Activated CD4-positive, alpha-beta T cell treated with anti-CD3 and anti-CD28 coated beads for 36 hours (primary cell): ENCODE results near the gene ASXL2. TPM values are rescaled to one million over a fixed set of nuclear protein-coding genes. Genes with fewer than 3 reads are reported as not detected.

ENCODE experiments used
- ATAC-seq: fragments of 200-7000 bp; cut with Tn5 transposase; one replicate; pipeline ENCODE4 v1.10.0; 2021; ENCODE audit warnings: mild to moderate bottlenecking, moderate library complexity
- CTCF ChIA-PET: fragments of 350-600 bp; sonication (Branson Sonifier 250); formaldehyde crosslinking; loops from one replicate; lab custom pipeline; 2021; ENCODE audit warnings: antibody characterized with exemption; lab: Charles Lee
- POLR2A ChIA-PET: fragments of 350-600 bp; sonication (Branson Sonifier 250); formaldehyde crosslinking; loops from one replicate; lab custom pipeline; 2021; ENCODE audit warnings: antibody characterized with exemption, inconsistent platforms; lab: Charles Lee
- DNase-seq: peaks from one replicate; pipeline ENCODE4 v3.0.0-alpha.2; 2020
- H3K27ac Mint-ChIP-seq: one replicate; pipeline ENCODE4 v1.8.0; 2021; ENCODE audit warnings: mixed read lengths
- H3K27me3 Mint-ChIP-seq: one replicate; pipeline ENCODE4 v1.8.0; 2021; ENCODE audit warnings: mixed read lengths
- H3K36me3 Mint-ChIP-seq: one replicate; pipeline ENCODE4 v1.8.0; 2021; ENCODE audit warnings: low read depth, mixed read lengths
- H3K4me1 Mint-ChIP-seq: one replicate; pipeline ENCODE4 v1.8.0; 2021; ENCODE audit warnings: mixed read lengths
- H3K4me3 Mint-ChIP-seq: one replicate; pipeline ENCODE4 v1.8.0; 2021; ENCODE audit warnings: mild to moderate bottlenecking, moderate library complexity, mixed read lengths
- H3K9me3 Mint-ChIP-seq: one replicate; pipeline ENCODE4 v1.8.0; 2021; ENCODE audit warnings: low read depth, mixed read lengths
- intact Hi-C, 2 experiments: fragments of 100-400 bp; cut with DNase I in 1 of 2; cut with micrococcal nuclease in 1 of 2; formaldehyde crosslinking; loops; one replicate each; pipeline versions ENCODE4 v1.14.2 to v1.15.1; 2022 to 2024; cut with DNase I, micrococcal nuclease
- total RNA-seq, 2 experiments: library from RNA; stranded (reverse); gene quantifications; one replicate each; pipeline ENCODE4 v1.2.3, GENCODE V29; 2021

Gene ASXL2
- total RNA-seq, 2 experiments from 2014 or later = 36.8 to 46.4 TPM

- CTCF ChIA-PET = interaction anchor here (1.3 kb wide), 1 partner anchor 36 kb away, joined by 4 read pairs; no protein-coding TSS in a partner anchor
- no peaks in the 10 kb centered on the region for H3K36me3 Mint-ChIP-seq
- POLR2A ChIA-PET = interaction anchor here (0.5 to 0.9 kb wide), 2 partner anchors 9 to 10 kb away, joined by 3 to 5 read pairs; partner anchors contain the start of gene ASXL2
- H3K27me3 Mint-ChIP-seq = no peaks in the 10 kb centered on the region
- ATAC-seq = no peak
- no peak for DNase-seq
- no peaks in the 10 kb centered on the region for H3K9me3 Mint-ChIP-seq
- no peaks in the 10 kb centered on the region for H3K4me1 Mint-ChIP-seq
- H3K27ac Mint-ChIP-seq = no peak overlapping the region
- H3K4me3 Mint-ChIP-seq = no peak overlapping the region
- intact Hi-C loops = no loop called here
These were observed 9.4 kb upstream of the ASXL2 start for GRCh38 chr2:25887624-25888242.

GRCh38 chr2:25885933-25886332 is 7.6 kb upstream of the ASXL2 start:
- peaks cover 4% of the 10 kb centered on the region for H3K4me1 Mint-ChIP-seq
- intact Hi-C loops = no loop called here
- ATAC-seq (no peak), DNase-seq (no peak)
- ChIA-PET CTCF (no interaction called here), POLR2A (no interaction called here)
- H3K27me3 Mint-ChIP-seq = no peaks in the 10 kb centered on the region
- H3K36me3 Mint-ChIP-seq = no peaks in the 10 kb centered on the region
- H3K9me3 Mint-ChIP-seq = no peaks in the 10 kb centered on the region
- no peak overlapping the region for H3K27ac Mint-ChIP-seq
- no peak overlapping the region for H3K4me3 Mint-ChIP-seq

GRCh38 chr2:25881764-25882163 is 3.5 kb upstream of the ASXL2 start:
- no peak overlapping the region for H3K4me3 Mint-ChIP-seq
- ATAC-seq (no peak), DNase-seq (no peak)
- H3K27ac Mint-ChIP-seq = no peak overlapping the region
- CTCF ChIA-PET = no interaction called here
- no peaks in the 10 kb centered on the region for H3K9me3 Mint-ChIP-seq
- POLR2A ChIA-PET = interaction anchor here (0.6 kb wide), 1 partner anchor 320 kb away, joined by 4 read pairs; no protein-coding TSS in a partner anchor
- H3K4me1 Mint-ChIP-seq = peaks cover 24% of the 10 kb centered on the region
- intact Hi-C loops = no loop called here
- H3K36me3 Mint-ChIP-seq = peaks cover 3% of the 10 kb centered on the region
- H3K27me3 Mint-ChIP-seq = no peaks in the 10 kb centered on the region

- H3K27ac Mint-ChIP-seq = peak overlapping the region; percentile 95
- H3K27me3 Mint-ChIP-seq = no peaks in the 10 kb centered on the region
- peaks cover 41% of the 10 kb centered on the region for H3K4me1 Mint-ChIP-seq
- CTCF ChIA-PET = interaction anchor here (0.8 to 1.9 kb wide), 5 partner anchors 11 to 305 kb away, joined by 3 to 11 read pairs (median 4); no protein-coding TSS in a partner anchor
- H3K9me3 Mint-ChIP-seq = no peaks in the 10 kb centered on the region
- ATAC-seq = no peak
- POLR2A ChIA-PET = interaction anchor here (0.6 to 1.3 kb wide), 11 partner anchors 9 to 1182 kb away, joined by 3 to 7 read pairs (median 3); partner anchors contain the start of genes DTNB, HADHA, HADHB and RAB10
- DNase-seq = no peak
- peaks cover 9% of the 10 kb centered on the region for H3K36me3 Mint-ChIP-seq
- H3K4me3 Mint-ChIP-seq = peak overlapping the region; percentile 91
- intact Hi-C loops = loop anchor here (1.0 to 10.0 kb wide), 8 partner anchors 188 to 1802 kb away; partner anchors contain the start of genes DNAJC27 (in 1 of the 2), HADHA (in 1 of the 2), HADHB (in 1 of the 2) and SF3B6 (in 1 of the 2)
These were observed 945 bp upstream of the ASXL2 start for GRCh38 chr2:25879133-25879730.

- ChIA-PET CTCF (interaction anchor here (0.6 to 1.9 kb wide), 4 partner anchors 10 to 577 kb away, joined by 3 to 11 read pairs (median 4); no protein-coding TSS in a partner anchor), POLR2A (interaction anchor here (0.6 to 1.3 kb wide), 8 partner anchors 11 to 836 kb away, joined by 3 to 7 read pairs (median 4); partner anchors contain the start of genes DTNB and RAB10)
- intact Hi-C loops = loop anchor here (1.0 to 10.0 kb wide), 16 partner anchors 25 to 1800 kb away; partner anchors contain the start of genes HADHA (in 2 of the 2), HADHB (in 2 of the 2), DNAJC27 (in 1 of the 2) and DTNB (in 1 of the 2)
- Mint-ChIP-seq H3K36me3 (peaks cover 9% of the 10 kb centered on the region), H3K27ac (peak overlapping the region; percentile 95), H3K4me1 (peaks cover 45% of the 10 kb centered on the region), H3K27me3 (no peaks in the 10 kb centered on the region), H3K9me3 (no peaks in the 10 kb centered on the region), H3K4me3 (peak overlapping the region; percentile 91)
- DNase-seq (peak; percentile 73), ATAC-seq (peak; percentile 52)
These were observed 591 bp downstream of the ASXL2 start for GRCh38 chr2:25877431-25878360.

- DNase-seq = no peak
- ChIA-PET POLR2A (no interaction called here), CTCF (no interaction called here)
- Mint-ChIP-seq H3K4me3 (no peak overlapping the region), H3K9me3 (no peaks in the 10 kb centered on the region), H3K36me3 (peaks cover 17% of the 10 kb centered on the region), H3K4me1 (peaks cover 31% of the 10 kb centered on the region), H3K27ac (no peak overlapping the region), H3K27me3 (no peaks in the 10 kb centered on the region)
- no peak for ATAC-seq
- intact Hi-C loops = loop anchor here in 1 of 2 experiments (10.0 kb wide), 2 partner anchors 373 to 507 kb away; partner anchors contain the start of genes HADHA and HADHB
These were observed 6.2 kb downstream of the ASXL2 start for GRCh38 chr2:25872134-25872533.

GRCh38 chr2:25867396-25868003 is 10.8 kb downstream of the ASXL2 start:
- intact Hi-C loops = no loop called here
- ChIA-PET POLR2A (no interaction called here), CTCF (interaction anchor here (0.5 to 1.2 kb wide), 4 partner anchors 8 to 14 kb away, joined by 3 to 4 read pairs (median 3); no protein-coding TSS in a partner anchor)
- H3K36me3 Mint-ChIP-seq = peaks cover 14% of the 10 kb centered on the region
- peaks cover 2% of the 10 kb centered on the region for H3K9me3 Mint-ChIP-seq
- ATAC-seq (no peak), DNase-seq (no peak)
- H3K4me1 Mint-ChIP-seq = peaks cover 19% of the 10 kb centered on the region
- no peak overlapping the region for H3K4me3 Mint-ChIP-seq
- no peak overlapping the region for H3K27ac Mint-ChIP-seq
- H3K27me3 Mint-ChIP-seq = no peaks in the 10 kb centered on the region

- ChIA-PET POLR2A (no interaction called here), CTCF (interaction anchor here (0.5 to 1.1 kb wide), 2 partner anchors 289 to 1622 kb away, joined by 3 to 4 read pairs; no protein-coding TSS in a partner anchor)
- H3K9me3 Mint-ChIP-seq = no peaks in the 10 kb centered on the region
- H3K4me3 Mint-ChIP-seq = no peak overlapping the region
- DNase-seq (no peak), ATAC-seq (no peak)
- no peaks in the 10 kb centered on the region for H3K27me3 Mint-ChIP-seq
- H3K4me1 Mint-ChIP-seq = peaks cover 50% of the 10 kb centered on the region
- peaks cover 3% of the 10 kb centered on the region for H3K36me3 Mint-ChIP-seq
- H3K27ac Mint-ChIP-seq = no peak overlapping the region
- intact Hi-C loops = loop anchor here in 1 of 2 experiments (10.0 kb wide), 2 partner anchors 58 to 252 kb away; no protein-coding TSS in a partner anchor
These were observed 21.9 kb downstream of the ASXL2 start for GRCh38 chr2:25856377-25856776.

GRCh38 chr2:25855065-25855464 is 23.2 kb downstream of the ASXL2 start:
- intact Hi-C loops = loop anchor here in 1 of 2 experiments (10.0 kb wide), 2 partner anchors 60 to 250 kb away; no protein-coding TSS in a partner anchor

GRCh38 chr2:25854613-25855012 is 23.7 kb downstream of the ASXL2 start:
- Mint-ChIP-seq H3K4me1 (peaks cover 52% of the 10 kb centered on the region), H3K9me3 (no peaks in the 10 kb centered on the region), H3K36me3 (peaks cover 3% of the 10 kb centered on the region), H3K27me3 (no peaks in the 10 kb centered on the region), H3K27ac (no peak overlapping the region), H3K4me3 (no peak overlapping the region)
- DNase-seq (no peak), ATAC-seq (no peak)
- intact Hi-C loops = loop anchor here (5.0 to 10.0 kb wide), 5 partner anchors 60 to 288 kb away; no protein-coding TSS in a partner anchor
- POLR2A ChIA-PET = interaction anchor here (0.6 to 1.0 kb wide), 2 partner anchors 56 to 162 kb away, joined by 3 read pairs; no protein-coding TSS in a partner anchor
- CTCF ChIA-PET = interaction anchor here (0.6 to 3.0 kb wide), 10 partner anchors 8 to 247 kb away, joined by 3 to 16 read pairs (median 4); no protein-coding TSS in a partner anchor

More at GRCh38 chr2:25855065-25855464, 23.2 kb downstream of the ASXL2 start:
- H3K4me1 Mint-ChIP-seq = peaks cover 53% of the 10 kb centered on the region
- no peaks in the 10 kb centered on the region for H3K27me3 Mint-ChIP-seq
- ATAC-seq (no peak), DNase-seq (no peak)
- H3K4me3 Mint-ChIP-seq = no peak overlapping the region
- POLR2A ChIA-PET = no interaction called here
- CTCF ChIA-PET = interaction anchor here (0.6 to 1.4 kb wide), 5 partner anchors 9 to 290 kb away, joined by 3 read pairs; no protein-coding TSS in a partner anchor
- peaks cover 3% of the 10 kb centered on the region for H3K36me3 Mint-ChIP-seq
- H3K27ac Mint-ChIP-seq = no peak overlapping the region
- no peaks in the 10 kb centered on the region for H3K9me3 Mint-ChIP-seq
